H1 (cell line): ENCODE measurements around the gene ANKRD36. TPM values are rescaled to one million over a fixed set of nuclear protein-coding genes. Genes with fewer than 3 reads are reported as not detected.
"Not testable (repeated sequence)": the region's sequence is repeated elsewhere in the genome, so short reads cannot be mapped to it uniquely, and the experiment has no call there.

ENCODE experiments used
- CTCF ChIA-PET: fragments of 300-600 bp; sonication (Branson Sonifier 250); formaldehyde crosslinking; loops from one replicate; lab custom pipeline; 2021; ENCODE audit not compliant: partially characterized antibody; lab: Charles Lee
- POLR2A ChIA-PET: fragments of 300-600 bp; sonication (Branson Sonifier 250); formaldehyde crosslinking; loops from one replicate; lab custom pipeline; 2021; ENCODE audit warnings: inconsistent platforms; ENCODE audit not compliant: partially characterized antibody; lab: Charles Lee
- DNase-seq, 2 experiments: peaks; one replicate each; pipeline versions ENCODE4 v3.0.0 to v3.0.0-alpha.2; 2010 to 2022; ENCODE audit warnings: low spot score in 2 of 2, low read depth in 1 of 2, mixed read lengths in 1 of 2
- FAIRE-seq: peaks from 2 replicates; lab custom pipeline; 2011; peaks lifted over from hg19 to GRCh38; lab: Jason Lieb, UNC
- H2AFZ ChIP-seq: 2 replicates; pipeline ENCODE4 v1.8.1; 2012; ENCODE audit warnings: low read length, inconsistent platforms
- H2AK5ac ChIP-seq: 2 replicates; pipeline ENCODE4 v1.6.1; 2013; ENCODE audit warnings: low read depth, low read length
- H2BK120ac ChIP-seq: replicated peaks from 2 replicates; pipeline ENCODE3; 2013; ENCODE audit warnings: low read depth, low read length, inconsistent platforms
- H2BK12ac ChIP-seq: 2 replicates; pipeline ENCODE4 v1.6.1; 2013; ENCODE audit warnings: low read depth, low read length
- H2BK15ac ChIP-seq: 2 replicates; pipeline ENCODE4 v1.6.1; 2013; ENCODE audit warnings: low read length
- H2BK20ac ChIP-seq: 2 replicates; pipeline ENCODE4 v1.6.1; 2013; ENCODE audit warnings: low read length
- H2BK5ac ChIP-seq: 2 replicates; pipeline ENCODE4 v1.6.1; 2013; ENCODE audit warnings: low read depth, low read length
- H3K14ac ChIP-seq: 2 replicates; pipeline ENCODE4 v1.6.1; 2013; ENCODE audit warnings: inconsistent platforms; ENCODE audit not compliant: insufficient read length
- H3K18ac ChIP-seq: 2 replicates; pipeline ENCODE4 v1.6.1; 2013; ENCODE audit warnings: low read length; ENCODE audit errors: extremely low read depth
- H3K23ac ChIP-seq: 2 replicates; pipeline ENCODE4 v1.6.1; 2013; ENCODE audit warnings: inconsistent platforms; ENCODE audit not compliant: insufficient read length
- H3K23me2 ChIP-seq: 2 replicates; pipeline ENCODE4 v1.6.1; 2013; ENCODE audit warnings: low read depth, low read length
- H3K27ac ChIP-seq: 2 replicates; pipeline ENCODE4 v1.6.1; 2011; ENCODE audit warnings: low read depth, low read length, inconsistent platforms
- H3K27me3 ChIP-seq, 4 experiments: replicated peaks in 1 of 4; 1 replicate in 1 of 4; 2 replicates in 3 of 4; pipeline versions ENCODE4 v1.6.1 to v1.8.1; 2011 to 2013; ENCODE audit warnings: low read length in 3 of 4, mild to moderate bottlenecking in 3 of 4, inconsistent platforms in 2 of 4, mixed read lengths in 2 of 4, moderate library complexity in 1 of 4; ENCODE audit not compliant: control insufficient read depth in 3 of 4, insufficient read depth in 3 of 4; ENCODE audit errors: extremely low read depth in 1 of 4
- H3K36me3 ChIP-seq, 4 experiments: 2 replicates each; pipeline versions ENCODE4 v1.6.1 to v1.8.1; 2011 to 2013; ENCODE audit warnings: mild to moderate bottlenecking in 4 of 4, low read length in 3 of 4, moderate library complexity in 2 of 4, control low read depth in 1 of 4, inconsistent platforms in 1 of 4; ENCODE audit not compliant: insufficient read depth in 4 of 4, control insufficient read depth in 2 of 4
- H3K4ac ChIP-seq: replicated peaks from 2 replicates; pipeline ENCODE3; 2013; ENCODE audit warnings: low read length, low read depth, mixed read lengths, inconsistent platforms; ENCODE audit not compliant: insufficient read length
- H3K4me1 ChIP-seq, 4 experiments: replicated peaks in 1 of 4; 1 replicate in 1 of 4; 2 replicates in 3 of 4; pipeline versions ENCODE4 v1.6.1 to v1.8.1; 2011 to 2013; ENCODE audit warnings: low read length in 3 of 4, inconsistent platforms in 2 of 4, mixed read lengths in 1 of 4; ENCODE audit not compliant: insufficient read depth in 4 of 4, control insufficient read depth in 3 of 4
- H3K4me2 ChIP-seq, 2 experiments: 2 replicates each; pipeline versions ENCODE4 v1.6.1 to v1.8.1; 2011 to 2013; ENCODE audit warnings: low read depth in 2 of 2, low read length in 2 of 2, control low read depth in 1 of 2, inconsistent platforms in 1 of 2, mild to moderate bottlenecking in 1 of 2; ENCODE audit not compliant: insufficient read depth in 1 of 2
- H3K4me3 ChIP-seq, 4 experiments: fragments of 200-600, 300-600 bp in 1 of 4; sonication (generic), shearing (Covaris generic), sonication (Bioruptor Twin) in 1 of 4; 2 replicates each; pipeline versions ENCODE4 v1.5.1 to v1.8.1; 2011 to 2016; ENCODE audit warnings: low read length in 4 of 4, low read depth in 3 of 4, control low read depth in 2 of 4, inconsistent platforms in 2 of 4, mild to moderate bottlenecking in 2 of 4, mixed read lengths in 1 of 4, moderate library complexity in 1 of 4; ENCODE audit not compliant: insufficient read depth in 2 of 4; ENCODE audit errors: extremely low read depth in 1 of 4
- H3K56ac ChIP-seq: replicated peaks from 2 replicates; pipeline ENCODE3; 2013; ENCODE audit warnings: low read depth, mild to moderate bottlenecking, mixed read lengths, low read length, inconsistent platforms; ENCODE audit not compliant: insufficient read length
- H3K79me1 ChIP-seq: 2 replicates; pipeline ENCODE4 v1.6.1; 2013; ENCODE audit warnings: low read depth, low read length, control low read depth
- H3K79me2 ChIP-seq, 2 experiments: 2 replicates each; pipeline versions ENCODE4 v1.6.1 to v1.8.1; 2012 to 2013; ENCODE audit warnings: low read length in 2 of 2, mild to moderate bottlenecking in 2 of 2, inconsistent platforms in 1 of 2; ENCODE audit not compliant: insufficient read depth in 2 of 2, control insufficient read depth in 1 of 2
- H3K9ac ChIP-seq, 4 experiments: replicated peaks in 1 of 4; 1 replicate in 1 of 4; 2 replicates in 3 of 4; pipeline versions ENCODE4 v1.6.1 to v1.8.1; 2011 to 2013; ENCODE audit warnings: low read depth in 3 of 4, low read length in 3 of 4, control low read depth in 2 of 4, mild to moderate bottlenecking in 2 of 4, moderate library complexity in 2 of 4, inconsistent platforms in 1 of 4; ENCODE audit errors: extremely low read depth in 1 of 4
- H3K9me3 ChIP-seq, 2 experiments: 2 replicates each; pipeline versions ENCODE4 v1.6.1 to v1.8.1; 2012 to 2013; ENCODE audit warnings: mild to moderate bottlenecking in 2 of 2, moderate library complexity in 2 of 2, control low read depth in 1 of 2, inconsistent platforms in 1 of 2, low read depth in 1 of 2, low read length in 1 of 2, mixed read lengths in 1 of 2; ENCODE audit not compliant: insufficient read depth in 2 of 2
- H4K20me1 ChIP-seq, 2 experiments: replicated peaks in 1 of 2; 2 replicates each; pipeline versions ENCODE3 to v1.8.1; 2011 to 2013; ENCODE audit warnings: inconsistent platforms in 2 of 2, low read length in 2 of 2, mild to moderate bottlenecking in 1 of 2; ENCODE audit not compliant: insufficient read depth in 2 of 2, control insufficient read depth in 1 of 2
- H4K5ac ChIP-seq: 2 replicates; pipeline ENCODE4 v1.6.1; 2013; ENCODE audit warnings: low read length, low read depth, mixed read lengths, inconsistent platforms; ENCODE audit not compliant: insufficient read length
- H4K8ac ChIP-seq: 2 replicates; pipeline ENCODE4 v1.8.0; 2013; ENCODE audit warnings: mild to moderate bottlenecking, moderate library complexity, low read length, inconsistent platforms; ENCODE audit not compliant: insufficient read depth; ENCODE audit errors: extremely low read depth
- H4K91ac ChIP-seq: replicated peaks from 2 replicates; pipeline ENCODE3; 2013; ENCODE audit warnings: low read length, mixed read lengths, inconsistent platforms; ENCODE audit not compliant: insufficient read length
- RAD21 ChIP-seq, 2 experiments: IDR thresholded peaks in 1 of 2; conservative IDR thresholded peaks in 1 of 2; 2 replicates each; pipeline ENCODE4 v1.6.1; 2011; ENCODE audit warnings: low read depth in 2 of 2, low read length in 2 of 2, improper control_type of control experiment in 1 of 2, inconsistent platforms in 1 of 2, mild to moderate bottlenecking in 1 of 2, moderate library complexity in 1 of 2
- WGBS, 2 experiments: shearing (Covaris generic) in 1 of 2; methylation state at CpG; one replicate each; pipeline versions ENCODE4 v1.1.6 to v1.1.7; 2013 to 2015; ENCODE audit warnings: low lambda C conversion rate in 2 of 2, mixed read lengths in 2 of 2, inconsistent platforms in 1 of 2, low coverage in 1 of 2, missing lambda C conversion rate in 1 of 2; ENCODE audit not compliant: insufficient replicate concordance in 2 of 2, insufficient coverage in 1 of 2, insufficient read length in 1 of 2; ENCODE audit errors: extremely low coverage in 1 of 2, missing lambda C conversion rate in 1 of 2; 5-methylcytosine and 5-hydroxymethylcytosine counted together
- polyA plus RNA-seq, 7 experiments: library from polyadenylated mRNA; depleted of rRNA in 3 of 7; stranded (reverse) in 5 of 7; unstranded in 2 of 7; fragments of >200 nt in 5 of 7; fragments of 200-250 nt in 2 of 7; gene quantifications; 1 replicate in 5 of 7; 2 replicates in 1 of 7; 4 replicates in 1 of 7; pipeline versions ENCODE4 v1.2.1 to v1.2.3, GENCODE V29; 2011 to 2013; ENCODE audit warnings: missing spikeins in 2 of 7, mixed read lengths in 2 of 7
- total RNA-seq: library from RNA; stranded (reverse); fragmentation: NEBNext Ultra II Directional; extraction: Animal tissue kit (Norgen Biotek cat#: 25700); gene quantifications from 2 replicates; pipeline ENCODE4 v1.2.1, GENCODE V29; 2021
- TF ChIP-seq, protein P1 (sequence below), 3 experiments: IDR thresholded peaks; 1 replicate in 2 of 3; 2 replicates in 1 of 3; pipeline versions ENCODE4 v1.5.1 to v1.6.1; 2011; ENCODE audit warnings: low read length in 3 of 3, mild to moderate bottlenecking in 3 of 3, inconsistent platforms in 2 of 3, low read depth in 1 of 3, moderate library complexity in 1 of 3; ENCODE audit not compliant: insufficient read depth in 1 of 3; ENCODE audit errors: control extremely low read depth in 1 of 3

The ANKRD36 gene
- total and polyA plus RNA-seq, 2 of the 8 experiments (the other 6 are each of a cell fraction or from before 2014, with no cell fraction given), result 2.7 to 12.3 TPM

DNA sequence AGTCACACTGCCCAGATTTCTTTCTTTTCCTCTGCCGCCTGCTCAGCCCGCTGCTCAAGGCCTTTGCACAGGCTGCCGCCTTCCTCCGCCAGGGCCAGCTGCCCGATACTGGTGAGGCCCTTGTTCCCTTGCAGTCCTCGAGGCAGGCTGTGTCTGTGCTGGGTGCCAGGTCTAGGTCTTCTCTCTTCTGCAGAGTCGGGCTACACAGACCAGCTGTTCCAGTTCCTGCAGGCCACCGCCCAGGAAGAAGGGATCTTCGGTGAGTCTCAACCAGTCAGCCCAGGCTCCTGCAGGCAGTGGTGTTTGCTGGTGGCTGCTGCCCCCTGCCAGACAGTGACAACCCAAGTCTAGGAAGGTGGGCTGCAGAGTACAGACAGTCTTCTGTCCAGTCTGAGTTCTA, 30.7 kb upstream of the ANKRD36 start:
- H3K23ac ChIP-seq, H4K91ac ChIP-seq, H2AFZ ChIP-seq, H3K9me3 ChIP-seq, H3K4me3 ChIP-seq, H4K8ac ChIP-seq, H4K20me1 ChIP-seq, H3K79me1 ChIP-seq, DNase-seq, POLR2A ChIA-PET, H3K9ac ChIP-seq, H3K56ac ChIP-seq, H2BK120ac ChIP-seq, H3K14ac ChIP-seq, H3K27me3 ChIP-seq, H3K4ac ChIP-seq, H3K23me2 ChIP-seq, H4K5ac ChIP-seq, CTCF ChIA-PET, H3K79me2 ChIP-seq, H2BK20ac ChIP-seq, H2BK5ac ChIP-seq, H2BK12ac ChIP-seq, H2AK5ac ChIP-seq, H3K27ac ChIP-seq, FAIRE-seq, H2BK15ac ChIP-seq, H3K18ac ChIP-seq, H3K4me1 ChIP-seq, H3K4me2 ChIP-seq, H3K36me3 ChIP-seq: not testable (repeated sequence)
- TF ChIP-seq, protein P1, sequence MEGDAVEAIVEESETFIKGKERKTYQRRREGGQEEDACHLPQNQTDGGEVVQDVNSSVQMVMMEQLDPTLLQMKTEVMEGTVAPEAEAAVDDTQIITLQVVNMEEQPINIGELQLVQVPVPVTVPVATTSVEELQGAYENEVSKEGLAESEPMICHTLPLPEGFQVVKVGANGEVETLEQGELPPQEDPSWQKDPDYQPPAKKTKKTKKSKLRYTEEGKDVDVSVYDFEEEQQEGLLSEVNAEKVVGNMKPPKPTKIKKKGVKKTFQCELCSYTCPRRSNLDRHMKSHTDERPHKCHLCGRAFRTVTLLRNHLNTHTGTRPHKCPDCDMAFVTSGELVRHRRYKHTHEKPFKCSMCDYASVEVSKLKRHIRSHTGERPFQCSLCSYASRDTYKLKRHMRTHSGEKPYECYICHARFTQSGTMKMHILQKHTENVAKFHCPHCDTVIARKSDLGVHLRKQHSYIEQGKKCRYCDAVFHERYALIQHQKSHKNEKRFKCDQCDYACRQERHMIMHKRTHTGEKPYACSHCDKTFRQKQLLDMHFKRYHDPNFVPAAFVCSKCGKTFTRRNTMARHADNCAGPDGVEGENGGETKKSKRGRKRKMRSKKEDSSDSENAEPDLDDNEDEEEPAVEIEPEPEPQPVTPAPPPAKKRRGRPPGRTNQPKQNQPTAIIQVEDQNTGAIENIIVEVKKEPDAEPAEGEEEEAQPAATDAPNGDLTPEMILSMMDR (IDR thresholded peaks at IDR 0.05; ENCODE audit: control extremely low read depth in 1 of 3, insufficient read depth in 1 of 3, low read depth in 1 of 3, low read length in 3 of 3), result 0 out of 4 replicates have a peak, but pooled peaks of 1 of the 3 experiments have one; percentile 10
- TF ChIP-seq RAD21 (IDR thresholded peaks at IDR 0.05 in 1 of 2, conservative IDR thresholded peaks at IDR 0.05 in 1 of 2; ENCODE audit: low read depth in 2 of 2, low read length in 2 of 2), result peak; percentile 29 to 47; a peak in 3 of 4 replicates
- 96% methylated on average over 3 of the region's 9 CpGs; no CpG with 5 or more reads in 1 of the 2 experiments for WGBS, 2 experiments
